ENCODE results near the gene TTC34. TPM values are rescaled to one million over a fixed set of nuclear protein-coding genes. Genes with fewer than 3 reads are reported as not detected.

The TTC34 gene
- total and polyA plus RNA-seq, 3 donors from 2014 or later: 3.0 to 5.2 (median 4.1) TPM

DNA sequence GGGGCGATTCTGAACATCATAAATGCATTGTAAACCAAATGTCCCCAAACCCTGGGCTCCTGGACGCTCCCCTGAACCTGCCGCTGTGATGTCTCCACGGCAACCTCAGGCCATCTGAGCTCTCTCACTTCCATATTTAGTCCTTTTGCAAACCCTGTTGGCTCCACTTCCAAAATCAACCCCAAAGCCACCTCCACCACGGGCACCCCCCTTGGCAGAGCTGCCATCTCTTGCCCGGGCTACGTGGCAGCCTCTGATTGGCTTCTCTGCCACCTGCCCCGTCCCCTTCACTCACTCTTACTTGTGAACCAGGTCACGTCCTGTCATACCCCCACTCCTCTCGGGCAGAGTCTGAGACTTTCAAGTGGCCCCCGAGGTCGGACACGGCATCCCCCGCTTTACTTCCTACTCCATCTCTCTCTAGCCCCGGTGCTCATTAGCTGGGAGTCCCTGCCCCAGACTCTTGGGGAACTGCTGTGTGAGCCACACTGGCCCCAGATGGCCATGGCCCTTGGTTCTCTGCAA, 199.1 kb downstream of the TTC34 start:
- WGBS, 2 donors: 90% methylated on average over 15 of the region's 15 CpGs
- H3K9me3 ChIP-seq: no peaks in the 10 kb centered on the region
- H3K4me3 ChIP-seq: no peak overlapping the region
- H3K36me3 ChIP-seq (ENCODE audit: low read depth, missing control alignments): no peaks in the 10 kb centered on the region
- TF ChIP-seq CTCF (IDR thresholded peaks at IDR 0.05) (no peak), POLR2A (IDR thresholded peaks at IDR 0.05) (no peak)
- no peak overlapping the region for H3K27ac ChIP-seq
- no peaks in the 10 kb centered on the region for H3K27me3 ChIP-seq
- DNase-seq: peak; percentile 11
- intact Hi-C loops (cut with DNase I; ENCODE audit: low total_unique reads): no loop called here
- peaks cover 3% of the 10 kb centered on the region for H3K4me1 ChIP-seq

DNA sequence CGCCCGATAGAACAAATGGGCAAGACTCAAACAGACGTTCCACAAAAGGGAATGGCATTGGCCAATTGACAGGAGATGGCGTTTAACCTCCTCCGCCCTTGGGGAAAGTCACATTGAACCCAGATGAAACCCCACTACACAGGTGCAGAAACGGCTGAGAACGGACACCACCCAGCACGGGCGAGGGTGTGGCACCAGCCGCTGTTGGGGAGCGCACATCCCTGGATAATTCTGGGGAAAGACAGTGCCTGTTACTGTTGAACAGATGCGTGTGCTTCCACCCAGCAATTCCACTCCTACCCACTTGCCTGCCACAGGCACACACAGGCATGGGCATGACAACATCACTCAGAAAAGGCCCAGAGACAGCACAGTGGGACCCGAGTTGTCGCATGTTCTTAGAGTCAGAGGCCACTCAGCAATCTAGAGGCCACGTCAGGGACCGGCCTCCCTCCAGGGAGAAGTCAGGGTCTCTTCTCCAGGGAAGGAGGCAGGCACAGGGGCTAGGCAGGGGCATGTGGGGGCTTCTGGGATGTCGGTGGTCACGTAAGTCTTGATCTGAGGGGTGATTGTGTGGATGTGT, 199.7 kb downstream of the TTC34 start:
- WGBS, 2 donors: 86 to 92% methylated on average over 18 of the region's 18 CpGs
- no peaks in the 10 kb centered on the region for H3K27me3 ChIP-seq
- TF ChIP-seq POLR2A (IDR thresholded peaks at IDR 0.05): no peak
- intact Hi-C loops (cut with DNase I; ENCODE audit: low total_unique reads): no loop called here
- DNase-seq: no peak
- H3K9me3 ChIP-seq: no peaks in the 10 kb centered on the region
- H3K27ac ChIP-seq: no peak overlapping the region
- no peak overlapping the region for H3K4me3 ChIP-seq
- H3K4me1 ChIP-seq: no peaks in the 10 kb centered on the region
- H3K36me3 ChIP-seq (ENCODE audit: low read depth, missing control alignments): no peaks in the 10 kb centered on the region

- no peaks in the 10 kb centered on the region for H3K9me3 ChIP-seq
- TF ChIP-seq POLR2A (IDR thresholded peaks at IDR 0.05): no peak
- TF ChIP-seq CTCF (IDR thresholded peaks at IDR 0.05): no peak
- no peak overlapping the region for H3K4me3 ChIP-seq
- H3K4me1 ChIP-seq: peaks cover 9% of the 10 kb centered on the region
- WGBS, 2 donors: 71 to 85% methylated on average over 3 of the region's 3 CpGs
- no peaks in the 10 kb centered on the region for H3K36me3 ChIP-seq (ENCODE audit: low read depth, missing control alignments)
- no peak for DNase-seq
- no peaks in the 10 kb centered on the region for H3K27me3 ChIP-seq
- intact Hi-C loops (cut with DNase I; ENCODE audit: low total_unique reads): no loop called here
- H3K27ac ChIP-seq: no peak overlapping the region
These were observed 203.1 kb downstream of the TTC34 start for GRCh38 chr1:2598329-2598931.

GRCh38 chr1:2597441-2598328, 203.8 kb downstream of the TTC34 start:
- WGBS, 2 donors: 79 to 87% methylated on average over 30 to 34 of the region's 34 CpGs
- intact Hi-C loops (cut with DNase I; ENCODE audit: low total_unique reads): no loop called here
- TF ChIP-seq CTCF (IDR thresholded peaks at IDR 0.05) (no peak), POLR2A (IDR thresholded peaks at IDR 0.05) (no peak)
- Histone ChIP-seq H3K4me3 (no peak overlapping the region), H3K9me3 (no peaks in the 10 kb centered on the region), H3K27me3 (no peaks in the 10 kb centered on the region), H3K27ac (no peak overlapping the region), H3K36me3 (ENCODE audit: low read depth, missing control alignments) (no peaks in the 10 kb centered on the region), H3K4me1 (peaks cover 12% of the 10 kb centered on the region)
- no peak for DNase-seq
